H9 (cell line): ENCODE data around the gene A1CF. TPM values are rescaled to one million over a fixed set of nuclear protein-coding genes. Genes with fewer than 3 reads are reported as not detected.

Experiments used
- DNase-seq: peaks from one replicate; pipeline ENCODE4 v3.0.0-alpha.2; 2017
- H2AFZ ChIP-seq: one replicate; pipeline ENCODE4 v1.6.1; 2013; ENCODE audit warnings: mild to moderate bottlenecking, low read length, control low read depth, moderate library complexity
- H2AK5ac ChIP-seq: 2 replicates; pipeline ENCODE4 v1.6.1; 2013; ENCODE audit warnings: low read length, control low read depth, mixed read lengths; ENCODE audit not compliant: insufficient read length
- H2BK120ac ChIP-seq: one replicate; pipeline ENCODE4 v1.6.1; 2013; ENCODE audit warnings: low read depth, mild to moderate bottlenecking, low read length, control low read depth, inconsistent platforms; ENCODE audit not compliant: poor library complexity, severe bottlenecking
- H2BK12ac ChIP-seq: 2 replicates; pipeline ENCODE4 v1.6.1; 2013; ENCODE audit warnings: low read length, control low read depth, mixed read lengths, low read depth; ENCODE audit not compliant: insufficient read length
- H2BK15ac ChIP-seq: 2 replicates; pipeline ENCODE4 v1.6.1; 2013; ENCODE audit warnings: low read depth, low read length, control low read depth
- H2BK20ac ChIP-seq: one replicate; pipeline ENCODE4 v1.6.1; 2013; ENCODE audit warnings: low read depth, mild to moderate bottlenecking, low read length, control low read depth, inconsistent platforms; ENCODE audit not compliant: poor library complexity, severe bottlenecking
- H2BK5ac ChIP-seq: 2 replicates; pipeline ENCODE4 v1.6.1; 2013; ENCODE audit warnings: low read length, control low read depth, mixed read lengths; ENCODE audit not compliant: insufficient read length
- H3K14ac ChIP-seq: 2 replicates; pipeline ENCODE4 v1.6.1; 2013; ENCODE audit warnings: low read length, control low read depth; ENCODE audit not compliant: insufficient read depth
- H3K18ac ChIP-seq: 2 replicates; pipeline ENCODE4 v1.6.1; 2013; ENCODE audit warnings: low read depth, mild to moderate bottlenecking, mixed read lengths, low read length, control low read depth; ENCODE audit not compliant: insufficient read length
- H3K23ac ChIP-seq: 2 replicates; pipeline ENCODE4 v1.6.1; 2013; ENCODE audit warnings: low read length, control low read depth, mixed read lengths, low read depth; ENCODE audit not compliant: insufficient read length
- H3K23me2 ChIP-seq: 2 replicates; pipeline ENCODE4 v1.6.1; 2013; ENCODE audit warnings: low read depth, mild to moderate bottlenecking, mixed read lengths, low read length, control low read depth; ENCODE audit not compliant: insufficient read length, poor library complexity, severe bottlenecking
- H3K27ac ChIP-seq: 2 replicates; pipeline ENCODE4 v1.5.1; 2013; ENCODE audit warnings: low read length, control low read depth, mixed read lengths, low read depth; ENCODE audit not compliant: insufficient read length
- H3K27me3 ChIP-seq: 2 replicates; pipeline ENCODE4 v1.6.1; 2013; ENCODE audit warnings: low read length, control low read depth, inconsistent platforms; ENCODE audit not compliant: insufficient read depth
- H3K4ac ChIP-seq: 2 replicates; pipeline ENCODE4 v1.6.1; 2013; ENCODE audit warnings: low read depth, mild to moderate bottlenecking, control low read depth, inconsistent platforms, low read length, moderate library complexity
- H3K4me1 ChIP-seq: 2 replicates; pipeline ENCODE4 v1.6.1; 2013; ENCODE audit warnings: low read length, control low read depth, inconsistent platforms; ENCODE audit not compliant: insufficient read depth
- H3K4me2 ChIP-seq: 2 replicates; pipeline ENCODE4 v1.6.1; 2013; ENCODE audit warnings: low read length, control low read depth, mixed read lengths; ENCODE audit not compliant: insufficient read length, insufficient read depth
- H3K56ac ChIP-seq: 2 replicates; pipeline ENCODE4 v1.6.1; 2013; ENCODE audit warnings: low read depth, mild to moderate bottlenecking, mixed read lengths, low read length, control low read depth; ENCODE audit not compliant: insufficient read length
- H3K79me1 ChIP-seq: 2 replicates; pipeline ENCODE4 v1.6.1; 2013; ENCODE audit warnings: low read depth, mild to moderate bottlenecking, moderate library complexity, low read length, control low read depth, inconsistent platforms; ENCODE audit not compliant: insufficient read depth, poor library complexity, severe bottlenecking
- H3K79me2 ChIP-seq: 2 replicates; pipeline ENCODE4 v1.6.1; 2013; ENCODE audit warnings: low read length, control low read depth, inconsistent platforms; ENCODE audit not compliant: insufficient read depth
- H3K9ac ChIP-seq: 2 replicates; pipeline ENCODE4 v1.6.1; 2013; ENCODE audit warnings: low read length, control low read depth, mixed read lengths; ENCODE audit not compliant: insufficient read length; ENCODE audit errors: extremely low read depth
- H3K9me3 ChIP-seq: one replicate; pipeline ENCODE4 v1.6.1; 2013; ENCODE audit warnings: low read depth, low read length, inconsistent platforms; ENCODE audit not compliant: control insufficient read depth
- H3T11ph ChIP-seq: one replicate; pipeline ENCODE4 v1.6.1; 2013; ENCODE audit warnings: mild to moderate bottlenecking, low read length, control low read depth, inconsistent platforms
- H4K20me1 ChIP-seq: one replicate; pipeline ENCODE4 v1.6.1; 2013; ENCODE audit not compliant: control insufficient read depth, insufficient read length, insufficient read depth
- H4K5ac ChIP-seq: 2 replicates; pipeline ENCODE4 v1.6.1; 2013; ENCODE audit warnings: low read depth, mild to moderate bottlenecking, mixed read lengths, low read length, control low read depth; ENCODE audit not compliant: insufficient read length
- H4K8ac ChIP-seq: replicated peaks from 2 replicates; pipeline ENCODE4 v1.6.1; 2013; ENCODE audit warnings: low read length, control low read depth, mixed read lengths, low read depth; ENCODE audit not compliant: insufficient read length
- H4K91ac ChIP-seq: 2 replicates; pipeline ENCODE4 v1.6.1; 2013; ENCODE audit warnings: low read depth, mild to moderate bottlenecking, moderate library complexity, mixed read lengths, low read length, control low read depth; ENCODE audit not compliant: insufficient read length
- H3K27ac Mint-ChIP-seq, 3 experiments: 2 replicates in 2 of 3; 3 replicates in 1 of 3; pipeline ENCODE4 v1.8.0; 2020 to 2021; ENCODE audit warnings: mixed read lengths in 3 of 3, mild to moderate bottlenecking in 1 of 3, moderate library complexity in 1 of 3
- H3K27me3 Mint-ChIP-seq: 2 replicates; pipeline ENCODE4 v1.8.0; 2021; ENCODE audit warnings: low read depth, mild to moderate bottlenecking, moderate library complexity, mixed read lengths
- H3K36me3 Mint-ChIP-seq, 3 experiments: 2 replicates in 2 of 3; 3 replicates in 1 of 3; pipeline ENCODE4 v1.8.0; 2020 to 2021; ENCODE audit warnings: low read depth in 3 of 3, mixed read lengths in 3 of 3; ENCODE audit not compliant: insufficient read depth in 1 of 3
- H3K4me1 Mint-ChIP-seq, 2 experiments: 2 replicates each; pipeline ENCODE4 v1.8.0; 2020; ENCODE audit warnings: mixed read lengths in 2 of 2
- H3K4me3 Mint-ChIP-seq, 2 experiments: 2 replicates in 1 of 2; 3 replicates in 1 of 2; pipeline ENCODE4 v1.8.0; 2020 to 2021; ENCODE audit warnings: mild to moderate bottlenecking in 2 of 2, mixed read lengths in 2 of 2, moderate library complexity in 1 of 2
- H3K9me3 Mint-ChIP-seq, 2 experiments: 2 replicates in 1 of 2; 3 replicates in 1 of 2; pipeline ENCODE4 v1.8.0; 2020; ENCODE audit warnings: mild to moderate bottlenecking in 2 of 2, mixed read lengths in 2 of 2, moderate library complexity in 1 of 2
- CTCF ChIP-seq: fragments of 200-600 bp; sonication (generic); conservative IDR thresholded peaks from 3 replicates; pipeline ENCODE4 v1.8.0; 2021; ENCODE audit warnings: antibody characterized with exemption, mild to moderate bottlenecking
- whole genome bisulfite sequencing: extraction: QIAGEN DNeasy Blood & Tissue Kit; methylation state at CpG from one replicate; pipeline ENCODE4 v1.1.7; 2013; ENCODE audit warnings: missing lambda C conversion rate, low lambda C conversion rate, mixed read lengths; ENCODE audit not compliant: insufficient read length; ENCODE audit errors: extremely low coverage; 5-methylcytosine and 5-hydroxymethylcytosine counted together
- total RNA-seq: library from RNA; stranded (reverse); gene quantifications from 2 replicates; pipeline ENCODE4 v1.2.1, GENCODE V29; 2021

A1CF gene
- total RNA-seq, 1 experiment from 2014 or later: not detected

DNA sequence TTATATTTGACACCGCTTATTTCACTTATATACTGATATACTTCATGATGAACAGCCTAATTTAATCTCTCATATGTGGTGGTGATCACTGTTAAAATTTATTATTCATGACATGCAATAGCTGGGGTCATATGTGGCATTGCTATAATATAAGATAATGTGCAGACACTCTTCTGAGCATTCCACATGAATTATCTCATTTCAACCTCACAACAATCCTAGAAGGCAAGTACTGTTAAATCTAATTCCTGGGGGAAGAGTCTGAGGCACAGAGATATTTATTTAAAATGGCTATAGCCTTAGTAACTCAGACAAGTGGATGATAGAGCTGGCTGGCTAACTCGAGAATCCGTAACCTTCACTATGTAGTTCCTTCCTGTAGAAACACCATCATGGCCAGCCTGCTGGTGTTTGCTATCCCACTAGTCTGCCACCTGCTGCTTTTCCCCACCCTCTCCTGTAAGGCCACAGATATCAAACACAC lies 46.6 kb upstream of the A1CF start:
- no peak overlapping the region for H4K91ac ChIP-seq
- H3K4me2 ChIP-seq: no peak overlapping the region
- no peaks in the 10 kb centered on the region for H3K4me1 ChIP-seq
- no peak overlapping the region for H3K23ac ChIP-seq
- H3K4me1 Mint-ChIP-seq: peaks cover 0 to 2% of the 10 kb centered on the region in 2 experiments; a peak in 1 of 4 replicates
- H2BK120ac ChIP-seq: no peak overlapping the region
- H4K8ac ChIP-seq: no peak overlapping the region
- H3K18ac ChIP-seq: no peak overlapping the region
- no peaks in the 10 kb centered on the region for H3K23me2 ChIP-seq
- H3K27ac Mint-ChIP-seq: no peak overlapping the region
- no peak overlapping the region for H2BK12ac ChIP-seq
- H3K14ac ChIP-seq: no peak overlapping the region
- no peak overlapping the region for H2AFZ ChIP-seq
- H3K36me3 Mint-ChIP-seq: no peaks in the 10 kb centered on the region
- no peak overlapping the region for H2BK15ac ChIP-seq
- no peak for DNase-seq
- H3K79me2 ChIP-seq: no peaks in the 10 kb centered on the region
- no peak overlapping the region for H4K5ac ChIP-seq
- no peak overlapping the region for H2AK5ac ChIP-seq
- H2BK5ac ChIP-seq: no peak overlapping the region
- no peak overlapping the region for H3T11ph ChIP-seq
- H3K27me3 ChIP-seq: no peaks in the 10 kb centered on the region
- no peak overlapping the region for H3K4me3 Mint-ChIP-seq
- H3K56ac ChIP-seq: no peak overlapping the region
- H3K9me3 ChIP-seq: no peaks in the 10 kb centered on the region
- no CpG with 5 or more reads among the region's 3 CpGs for WGBS
- no peak overlapping the region for H3K27ac ChIP-seq
- no peak for TF ChIP-seq CTCF
- H2BK20ac ChIP-seq: no peak overlapping the region
- no peaks in the 10 kb centered on the region; the same call in none of the 2 replicates for H3K27me3 Mint-ChIP-seq
- no peak overlapping the region for H3K9ac ChIP-seq
- no peaks in the 10 kb centered on the region for H3K9me3 Mint-ChIP-seq
- no peaks in the 10 kb centered on the region for H3K79me1 ChIP-seq
- H4K20me1 ChIP-seq: no peaks in the 10 kb centered on the region
- no peak overlapping the region for H3K4ac ChIP-seq
